ENCODE data around the gene TANGO6.

Gene TANGO6

DNA sequence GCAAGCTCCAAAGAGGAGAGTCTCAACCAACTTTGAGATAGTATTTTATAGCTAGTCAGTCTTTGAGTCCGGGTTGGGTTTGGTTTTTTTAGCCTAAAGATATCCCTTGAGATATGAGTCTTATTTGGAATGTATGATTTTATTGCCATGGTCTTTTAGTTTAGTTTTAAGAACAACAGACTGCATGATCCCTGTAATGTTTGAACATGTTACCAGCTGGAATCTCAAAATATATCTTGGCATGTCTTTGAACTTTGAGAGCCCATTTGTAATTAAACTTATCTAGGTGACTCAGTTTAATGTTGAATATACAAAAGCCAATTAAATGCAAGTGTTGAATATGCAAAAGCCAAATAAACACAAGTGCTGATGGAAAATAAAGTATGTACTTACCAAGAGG, 100.6 kb downstream of the TANGO6 start:
- H3K9me3 ChIP-seq (ENCODE audit: severe bottlenecking): no peaks in the 10 kb centered on the region
- DNase-seq (ENCODE audit: low spot score): no peak
- H3K4me3 ChIP-seq (ENCODE audit: severe bottlenecking): no peak overlapping the region
- H3K4me1 ChIP-seq (ENCODE audit: insufficient read depth, poor library complexity, severe bottlenecking): no peaks in the 10 kb centered on the region
- no peak for ATAC-seq (ENCODE audit: low read depth)
- TF ChIP-seq, protein P1, sequence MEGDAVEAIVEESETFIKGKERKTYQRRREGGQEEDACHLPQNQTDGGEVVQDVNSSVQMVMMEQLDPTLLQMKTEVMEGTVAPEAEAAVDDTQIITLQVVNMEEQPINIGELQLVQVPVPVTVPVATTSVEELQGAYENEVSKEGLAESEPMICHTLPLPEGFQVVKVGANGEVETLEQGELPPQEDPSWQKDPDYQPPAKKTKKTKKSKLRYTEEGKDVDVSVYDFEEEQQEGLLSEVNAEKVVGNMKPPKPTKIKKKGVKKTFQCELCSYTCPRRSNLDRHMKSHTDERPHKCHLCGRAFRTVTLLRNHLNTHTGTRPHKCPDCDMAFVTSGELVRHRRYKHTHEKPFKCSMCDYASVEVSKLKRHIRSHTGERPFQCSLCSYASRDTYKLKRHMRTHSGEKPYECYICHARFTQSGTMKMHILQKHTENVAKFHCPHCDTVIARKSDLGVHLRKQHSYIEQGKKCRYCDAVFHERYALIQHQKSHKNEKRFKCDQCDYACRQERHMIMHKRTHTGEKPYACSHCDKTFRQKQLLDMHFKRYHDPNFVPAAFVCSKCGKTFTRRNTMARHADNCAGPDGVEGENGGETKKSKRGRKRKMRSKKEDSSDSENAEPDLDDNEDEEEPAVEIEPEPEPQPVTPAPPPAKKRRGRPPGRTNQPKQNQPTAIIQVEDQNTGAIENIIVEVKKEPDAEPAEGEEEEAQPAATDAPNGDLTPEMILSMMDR (IDR thresholded peaks at IDR 0.05; ENCODE audit: poor library complexity, severe bottlenecking): no peak
- peaks cover 11% of the 10 kb centered on the region for H3K36me3 ChIP-seq (ENCODE audit: low read depth)
- no peaks in the 10 kb centered on the region for H3K27me3 ChIP-seq (ENCODE audit: insufficient read depth, poor library complexity, severe bottlenecking)
- H3K27ac ChIP-seq (ENCODE audit: poor library complexity, severe bottlenecking): peak overlapping the region; percentile 13

DNA sequence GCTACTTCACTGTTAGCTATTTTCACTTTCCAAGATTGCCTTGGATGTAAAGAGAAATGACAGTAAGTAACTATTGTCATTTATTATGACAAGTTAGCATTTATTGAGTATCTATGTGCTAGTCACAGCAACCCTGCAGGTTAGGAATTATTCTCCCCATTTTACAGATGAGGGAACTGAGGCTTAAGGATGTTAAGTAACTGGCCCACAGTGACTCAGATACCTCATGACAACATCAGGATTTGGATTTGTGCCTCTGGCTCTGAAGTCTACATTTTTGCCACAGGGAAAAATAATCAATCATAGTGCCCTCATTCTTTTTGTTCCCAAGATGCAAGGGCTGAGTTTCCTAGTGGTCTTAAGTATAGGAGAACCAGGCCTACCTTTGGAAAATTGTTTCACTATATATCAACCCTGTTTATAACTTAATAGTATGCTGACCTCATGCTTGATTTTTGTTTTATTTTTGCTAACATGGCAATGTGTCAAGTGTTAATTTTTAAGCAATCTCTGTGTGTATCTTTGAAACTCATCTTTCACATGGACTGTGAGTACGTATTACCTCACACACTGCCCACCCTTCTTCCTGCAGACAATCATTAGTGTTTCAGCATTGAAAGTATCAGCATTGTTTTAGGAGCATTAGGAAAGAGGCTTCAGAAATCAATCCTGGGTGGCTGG, 105.0 kb downstream of the TANGO6 start:
- no peak overlapping the region for H3K4me3 ChIP-seq (ENCODE audit: severe bottlenecking)
- H3K36me3 ChIP-seq (ENCODE audit: low read depth): peaks cover 13% of the 10 kb centered on the region
- no peaks in the 10 kb centered on the region for H3K9me3 ChIP-seq (ENCODE audit: severe bottlenecking)
- DNase-seq (ENCODE audit: low spot score) (no peak), ATAC-seq (ENCODE audit: low read depth) (no peak)
- no peak overlapping the region for H3K27ac ChIP-seq (ENCODE audit: poor library complexity, severe bottlenecking)
- no peaks in the 10 kb centered on the region for H3K27me3 ChIP-seq (ENCODE audit: insufficient read depth, poor library complexity, severe bottlenecking)
- TF ChIP-seq, protein P1 (IDR thresholded peaks at IDR 0.05; ENCODE audit: poor library complexity, severe bottlenecking): no peak
- H3K4me1 ChIP-seq (ENCODE audit: insufficient read depth, poor library complexity, severe bottlenecking): peaks cover 19% of the 10 kb centered on the region

DNA sequence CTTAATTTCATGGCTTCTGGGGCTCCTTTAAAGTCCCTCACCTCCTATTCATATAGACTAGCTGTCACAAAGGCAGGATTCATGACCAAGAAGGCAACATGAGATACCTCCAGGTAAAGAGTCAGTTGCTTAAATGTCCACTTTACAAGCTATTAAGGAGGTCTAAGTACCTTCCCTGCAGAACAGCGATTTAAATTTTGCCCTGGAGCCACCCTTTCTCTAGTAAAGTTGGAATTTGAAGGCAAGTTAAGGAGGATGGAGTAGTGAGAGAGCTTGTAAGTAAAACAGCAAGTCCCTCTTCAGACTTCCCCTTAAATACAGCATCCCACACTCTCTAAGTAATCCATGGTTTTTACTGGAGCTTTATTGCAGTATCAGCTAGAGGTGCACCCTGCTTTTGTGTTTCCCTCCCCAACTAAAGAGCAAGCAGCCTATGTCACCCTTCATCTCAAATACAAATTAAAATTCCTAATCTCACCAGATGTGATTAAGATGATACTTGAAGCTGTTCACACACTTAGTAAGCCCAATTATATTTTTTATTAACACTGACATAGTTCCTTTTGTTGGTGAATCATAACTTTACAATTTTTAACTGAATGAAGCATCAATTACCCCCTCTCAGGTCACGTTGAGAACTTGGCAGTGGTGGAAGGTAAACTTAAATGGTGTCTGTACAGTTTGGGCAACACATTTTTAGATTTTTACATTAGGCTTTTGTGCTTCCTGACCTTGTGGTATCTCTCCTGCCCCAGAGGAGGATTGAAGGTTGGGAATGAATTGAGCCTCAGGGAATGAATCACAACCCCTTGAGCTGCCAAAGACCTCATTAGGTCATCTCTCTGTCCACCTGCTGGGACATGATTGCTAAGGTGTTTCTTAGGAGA, 108.9 kb downstream of the TANGO6 start:
- no peak for DNase-seq (ENCODE audit: low spot score)
- H3K4me3 ChIP-seq (ENCODE audit: severe bottlenecking): no peak overlapping the region
- peaks cover 21% of the 10 kb centered on the region for H3K4me1 ChIP-seq (ENCODE audit: insufficient read depth, poor library complexity, severe bottlenecking)
- peaks cover 4% of the 10 kb centered on the region; the same call in 1 of the 2 replicates for H3K36me3 ChIP-seq (ENCODE audit: low read depth)
- peak; percentile 92 for ATAC-seq (ENCODE audit: low read depth)
- no peaks in the 10 kb centered on the region for H3K9me3 ChIP-seq (ENCODE audit: severe bottlenecking)
- no peaks in the 10 kb centered on the region for H3K27me3 ChIP-seq (ENCODE audit: insufficient read depth, poor library complexity, severe bottlenecking)
- TF ChIP-seq, protein P1 (IDR thresholded peaks at IDR 0.05; ENCODE audit: poor library complexity, severe bottlenecking): no peak
- peak overlapping the region; percentile 91 for H3K27ac ChIP-seq (ENCODE audit: poor library complexity, severe bottlenecking)

DNA sequence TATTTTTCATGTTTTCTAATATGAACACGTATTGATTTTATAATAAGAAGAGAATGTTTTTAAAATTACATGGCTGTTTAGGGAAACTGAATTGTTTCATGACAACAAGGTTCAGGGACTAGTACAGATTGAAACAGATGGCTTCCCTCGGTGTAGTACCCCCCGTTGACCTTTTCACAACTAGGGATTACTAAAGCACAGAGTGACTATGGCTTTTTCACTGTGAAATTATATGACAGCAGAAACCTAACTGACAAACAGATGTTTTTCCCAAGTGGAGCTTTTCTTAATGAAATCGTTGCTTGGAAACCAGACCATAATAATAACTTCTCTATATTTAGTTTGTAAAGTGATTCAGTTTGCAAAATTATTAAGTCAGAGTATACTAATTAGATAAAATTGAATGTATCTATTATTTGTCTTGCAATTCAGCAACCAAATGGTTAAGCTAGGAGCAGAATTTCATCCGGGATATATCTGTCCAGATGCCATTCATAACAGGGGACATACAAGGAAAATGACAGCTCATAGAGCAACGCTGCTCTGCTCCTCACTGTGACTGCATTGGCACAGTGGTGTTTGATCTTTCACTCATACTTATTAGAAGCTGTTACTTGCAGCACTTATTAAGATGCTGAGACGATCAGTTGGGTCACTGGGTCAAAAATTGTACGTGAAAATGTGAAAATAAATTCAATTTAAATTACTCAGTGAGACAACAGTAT, 111.7 kb downstream of the TANGO6 start:
- ATAC-seq (ENCODE audit: low read depth): no peak
- Histone ChIP-seq H3K4me1 (ENCODE audit: insufficient read depth, poor library complexity, severe bottlenecking) (peaks cover 32% of the 10 kb centered on the region), H3K36me3 (ENCODE audit: low read depth) (peaks cover 4% of the 10 kb centered on the region; the same call in 1 of the 2 replicates), H3K4me3 (ENCODE audit: severe bottlenecking) (no peak overlapping the region), H3K27ac (ENCODE audit: poor library complexity, severe bottlenecking) (no peak overlapping the region), H3K27me3 (ENCODE audit: insufficient read depth, poor library complexity, severe bottlenecking) (no peaks in the 10 kb centered on the region), H3K9me3 (ENCODE audit: severe bottlenecking) (peaks cover 3% of the 10 kb centered on the region)
- TF ChIP-seq, protein P1 (IDR thresholded peaks at IDR 0.05; ENCODE audit: poor library complexity, severe bottlenecking): no peak
- DNase-seq (ENCODE audit: low spot score): no peak
